SK-N-MC (cell line): ENCODE results near the gene BRIP1.

Experiments
- EZH2 ChIP-seq: fragments of 200-600 bp; sonication (generic); IDR thresholded peaks from one replicate; pipeline ENCODE4 v1.6.1; 2017; ENCODE audit warnings: antibody characterized with exemption
- FOXP2 ChIP-seq: optimal IDR thresholded peaks from 2 replicates; pipeline ENCODE3; 2011; ENCODE audit warnings: mild to moderate bottlenecking, moderate library complexity; ENCODE audit not compliant: insufficient read depth; ENCODE audit errors: extremely low read length, control extremely low read depth
- POLR2AphosphoS5 ChIP-seq: IDR thresholded peaks from 2 replicates; pipeline ENCODE4 v1.6.1; 2012; ENCODE audit warnings: mild to moderate bottlenecking, low read depth, low read length, borderline replicate concordance

- no peak for TF ChIP-seq EZH2
- no peak for TF ChIP-seq POLR2AphosphoS5
- no peak for TF ChIP-seq FOXP2
Measured at GRCh38 chr17:61904094-61904710, 40.9 kb upstream of the BRIP1 start.
